GM19238 (cell line): ENCODE data around the gene WDR72.

Experiments used
- DNase-seq: peaks from one replicate; pipeline ENCODE4 v3.0.0; 2011; ENCODE audit warnings: low spot score; ENCODE audit not compliant: insufficient read length

The WDR72 gene

GRCh38 chr15:53535886-53536285 lies 223.6 kb downstream of the WDR72 start:
- no peak for DNase-seq

GRCh38 chr15:53534105-53534839 lies 225.2 kb downstream of the WDR72 start:
- DNase-seq, result no peak

- no peak for DNase-seq
These were observed 228.7 kb downstream of the WDR72 start for GRCh38 chr15:53530761-53531160.

GRCh38 chr15:53527996-53528395 lies 231.5 kb downstream of the WDR72 start:
- no peak for DNase-seq

- no peak for DNase-seq
These were observed 233.6 kb downstream of the WDR72 start for GRCh38 chr15:53525894-53526293.

- no peak for DNase-seq
These were observed 236.5 kb downstream of the WDR72 start for GRCh38 chr15:53522991-53523390.

GRCh38 chr15:53520996-53521395 lies 238.5 kb downstream of the WDR72 start:
- DNase-seq, result no peak

- no peak for DNase-seq
These were observed 246.0 kb downstream of the WDR72 start for GRCh38 chr15:53513431-53513830.

- DNase-seq, result no peak
These were observed 247.4 kb downstream of the WDR72 start for GRCh38 chr15:53512029-53512428.

GRCh38 chr15:53511175-53511574 lies 248.3 kb downstream of the WDR72 start:
- no peak for DNase-seq

- DNase-seq, result no peak
These were observed 253.1 kb downstream of the WDR72 start for GRCh38 chr15:53506370-53506769.

- no peak for DNase-seq
These were observed 260.5 kb downstream of the WDR72 start for GRCh38 chr15:53498996-53499395.

- no peak for DNase-seq
These were observed 269.1 kb downstream of the WDR72 start for GRCh38 chr15:53490341-53490740.

GRCh38 chr15:53482055-53482454 lies 277.4 kb downstream of the WDR72 start:
- no peak for DNase-seq

- no peak for DNase-seq
These were observed 281.3 kb downstream of the WDR72 start for GRCh38 chr15:53477981-53478766.

GRCh38 chr15:53473886-53474285 lies 285.6 kb downstream of the WDR72 start:
- DNase-seq, result no peak

GRCh38 chr15:53473435-53473834 lies 286.0 kb downstream of the WDR72 start:
- no peak for DNase-seq

GRCh38 chr15:53472883-53473282 lies 286.6 kb downstream of the WDR72 start:
- no peak for DNase-seq

- no peak for DNase-seq
These were observed 287.3 kb downstream of the WDR72 start for GRCh38 chr15:53472210-53472609.

- no peak for DNase-seq
These were observed 288.7 kb downstream of the WDR72 start for GRCh38 chr15:53470743-53471142.

GRCh38 chr15:53469422-53469821 lies 290.0 kb downstream of the WDR72 start:
- no peak for DNase-seq
